Effector memory CD4-positive, alpha-beta T cell (primary cell): ENCODE measurements around the gene CS.

ENCODE experiments used
- DNase-seq, 3 donors: peaks; one replicate each; pipeline ENCODE4 v3.0.0-alpha.2; 2020
- H3K27ac ChIP-seq: 2 replicates; pipeline ENCODE4 v1.7.0; 2013; ENCODE audit warnings: mild to moderate bottlenecking, low read length, moderate library complexity; ENCODE audit not compliant: insufficient read depth, poor library complexity, severe bottlenecking
- H3K27me3 ChIP-seq: replicated peaks from 2 replicates; pipeline ENCODE4 v1.7.0; 2013; ENCODE audit warnings: mild to moderate bottlenecking, low read length; ENCODE audit not compliant: insufficient read depth, control insufficient read depth, poor library complexity, severe bottlenecking
- H3K36me3 ChIP-seq: 2 replicates; pipeline ENCODE4 v1.7.0; 2013; ENCODE audit warnings: mild to moderate bottlenecking, low read length, moderate library complexity; ENCODE audit not compliant: control insufficient read depth, insufficient read depth
- H3K4me1 ChIP-seq: 2 replicates; pipeline ENCODE4 v1.7.0; 2013; ENCODE audit warnings: low read length, mild to moderate bottlenecking; ENCODE audit not compliant: control insufficient read depth, insufficient read depth, poor library complexity, severe bottlenecking
- H3K4me3 ChIP-seq: 2 replicates; pipeline ENCODE4 v1.7.0; 2013; ENCODE audit warnings: low read length, low read depth, mild to moderate bottlenecking; ENCODE audit not compliant: insufficient read depth, poor library complexity, severe bottlenecking
- H3K9me3 ChIP-seq: 2 replicates; pipeline ENCODE4 v1.7.0; 2013; ENCODE audit warnings: mild to moderate bottlenecking, low read length, moderate library complexity; ENCODE audit not compliant: control insufficient read depth

CS gene

GRCh38 chr12:56224954-56225353, 75.2 kb downstream of the CS start:
- Histone ChIP-seq H3K27me3 (no peaks in the 10 kb centered on the region), H3K4me3 (peak overlapping the region; percentile 56), H3K4me1 (peaks cover 24% of the 10 kb centered on the region), H3K9me3 (no peaks in the 10 kb centered on the region), H3K36me3 (no peaks in the 10 kb centered on the region), H3K27ac (peak overlapping the region; percentile 72)
- no peak for DNase-seq

- Histone ChIP-seq H3K27ac (peak within 1 kb of the TSS; percentile 72), H3K4me1 (peaks cover 24% of the 10 kb centered on the region), H3K36me3 (no peaks in the 10 kb centered on the region), H3K9me3 (no peaks in the 10 kb centered on the region), H3K4me3 (peak within 1 kb of the TSS; percentile 56), H3K27me3 (no peaks in the 10 kb centered on the region)
- peak; percentile 90 to 91 (median 91) for DNase-seq
Measured at GRCh38 chr12:56224102-56224701, 75.9 kb downstream of the CS start, which contains the start of gene NABP2. Gene NABP2, plus strand, starts transcription at chr12:56224342. Its CDS starts 515 bp downstream, at chr12:56224857.

- no peak for DNase-seq
- peak overlapping the region; percentile 56 for H3K4me3 ChIP-seq
- H3K36me3 ChIP-seq: no peaks in the 10 kb centered on the region
- H3K27ac ChIP-seq: peak overlapping the region; percentile 72
- peaks cover 24% of the 10 kb centered on the region for H3K4me1 ChIP-seq
- no peaks in the 10 kb centered on the region for H3K27me3 ChIP-seq
- no peaks in the 10 kb centered on the region for H3K9me3 ChIP-seq
Measured at GRCh38 chr12:56223571-56224101, 76.5 kb downstream of the CS start.

GRCh38 chr12:56222531-56222895, 77.6 kb downstream of the CS start:
- Histone ChIP-seq H3K4me1 (peaks cover 24% of the 10 kb centered on the region), H3K9me3 (no peaks in the 10 kb centered on the region), H3K36me3 (no peaks in the 10 kb centered on the region), H3K4me3 (peak overlapping the region; percentile 100), H3K27ac (peak overlapping the region; percentile 99), H3K27me3 (no peaks in the 10 kb centered on the region)
- DNase-seq: no peak

GRCh38 chr12:56221757-56222530, 78.2 kb downstream of the CS start, which contains the start of gene RNF41:
Gene RNF41, minus strand, starts transcription at chr12:56221922. Its CDS starts 7,875 bp downstream, at chr12:56214047.
- Histone ChIP-seq H3K27ac (peak within 1 kb of the TSS; percentile 99), H3K9me3 (no peaks in the 10 kb centered on the region), H3K27me3 (no peaks in the 10 kb centered on the region), H3K4me1 (peaks cover 24% of the 10 kb centered on the region), H3K36me3 (no peaks in the 10 kb centered on the region), H3K4me3 (peak within 1 kb of the TSS; percentile 100)
- DNase-seq: peak; percentile 83 to 91 (median 85)
